Naive thymus-derived CD4-positive, alpha-beta T cell (primary cell): ENCODE results near the gene LMNB1. TPM values are rescaled to one million over a fixed set of nuclear protein-coding genes. Genes with fewer than 3 reads are reported as not detected.

Experiments
- ATAC-seq: fragments of 150-1000 bp; cut with Tn5 transposase; 2 replicates; pipeline ENCODE4 v1.10.0; 2021; ENCODE audit warnings: mild to moderate bottlenecking, moderate library complexity
- CTCF ChIA-PET: fragments of 350-600 bp; sonication (Branson Sonifier 250); formaldehyde crosslinking; loops from one replicate; lab custom pipeline; 2021; ENCODE audit warnings: antibody characterized with exemption; lab: Charles Lee
- POLR2A ChIA-PET: fragments of 350-600 bp; sonication (Branson Sonifier 250); formaldehyde crosslinking; loops from one replicate; lab custom pipeline; 2021; ENCODE audit warnings: antibody characterized with exemption, inconsistent platforms; lab: Charles Lee
- DNase-seq, 9 donors: peaks; one replicate each; pipeline versions ENCODE4 v3.0.0 to v3.0.0-alpha.2; 2020 to 2022; ENCODE audit warnings: mixed read lengths in 1 of 9
- H3K27ac ChIP-seq: one replicate; pipeline ENCODE4 v1.7.0; 2013; ENCODE audit warnings: mild to moderate bottlenecking, low read depth, low read length, moderate library complexity
- H3K27me3 ChIP-seq, 2 donors: one replicate each; pipeline ENCODE4 v1.7.0; 2013; ENCODE audit warnings: low read length in 2 of 2, mild to moderate bottlenecking in 2 of 2, moderate library complexity in 2 of 2; ENCODE audit not compliant: control insufficient read depth in 2 of 2, insufficient read depth in 2 of 2
- H3K36me3 ChIP-seq, 3 experiments: 1 replicate in 2 of 3; 2 replicates in 1 of 3; pipeline ENCODE4 v1.7.0; 2013; ENCODE audit warnings: low read length in 3 of 3, mild to moderate bottlenecking in 3 of 3, moderate library complexity in 1 of 3; ENCODE audit not compliant: insufficient read depth in 3 of 3, control insufficient read depth in 2 of 3
- H3K4me1 ChIP-seq, 2 donors: one replicate each; pipeline ENCODE4 v1.7.0; 2013; ENCODE audit warnings: low read length in 2 of 2, mild to moderate bottlenecking in 2 of 2, moderate library complexity in 1 of 2; ENCODE audit not compliant: control insufficient read depth in 2 of 2, insufficient read depth in 2 of 2
- H3K4me3 ChIP-seq: 2 replicates; pipeline ENCODE4 v1.7.0; 2013; ENCODE audit warnings: mild to moderate bottlenecking, low read length
- H3K9me3 ChIP-seq, 3 experiments: 1 replicate in 2 of 3; 2 replicates in 1 of 3; pipeline ENCODE4 v1.7.0; 2013; ENCODE audit warnings: low read length in 3 of 3; ENCODE audit not compliant: control insufficient read depth in 2 of 3
- H3K27ac Mint-ChIP-seq, 9 donors: one replicate each; pipeline ENCODE4 v1.8.0; 2020 to 2022; ENCODE audit warnings: mixed read lengths in 9 of 9, mild to moderate bottlenecking in 8 of 9, moderate library complexity in 5 of 9, inconsistent platforms in 2 of 9
- H3K27me3 Mint-ChIP-seq, 5 donors: one replicate each; pipeline ENCODE4 v1.8.0; 2021 to 2022; ENCODE audit warnings: mixed read lengths in 5 of 5, mild to moderate bottlenecking in 1 of 5
- H3K36me3 Mint-ChIP-seq, 5 donors: one replicate each; pipeline ENCODE4 v1.8.0; 2020 to 2022; ENCODE audit warnings: mixed read lengths in 5 of 5, mild to moderate bottlenecking in 3 of 5, inconsistent platforms in 1 of 5
- H3K4me1 Mint-ChIP-seq, 7 donors: one replicate each; pipeline ENCODE4 v1.8.0; 2020 to 2022; ENCODE audit warnings: mixed read lengths in 7 of 7, mild to moderate bottlenecking in 3 of 7, inconsistent platforms in 1 of 7
- H3K4me3 Mint-ChIP-seq, 10 donors: one replicate each; pipeline ENCODE4 v1.8.0; 2020 to 2022; ENCODE audit warnings: mild to moderate bottlenecking in 10 of 10, mixed read lengths in 10 of 10, moderate library complexity in 6 of 10, inconsistent platforms in 2 of 10
- H3K9me3 Mint-ChIP-seq, 11 donors: one replicate each; pipeline ENCODE4 v1.8.0; 2020 to 2022; ENCODE audit warnings: mixed read lengths in 11 of 11, mild to moderate bottlenecking in 4 of 11, inconsistent platforms in 1 of 11, moderate library complexity in 1 of 11
- intact Hi-C, 2 donors: fragments of 100-400 bp; cut with micrococcal nuclease; formaldehyde crosslinking; loops; one replicate each; pipeline ENCODE4 v1.15.1; 2023
- polyA plus RNA-seq, 2 donors: library from polyadenylated mRNA; unstranded; fragments of 300-500 nt; fragmentation: Illumina TruSeq; gene quantifications; one replicate each; pipeline ENCODE4 v1.2.3, GENCODE V29; 2021
- total RNA-seq, 6 experiments: library from RNA in 5 of 6; stranded (reverse) in 5 of 6; gene quantifications; 1 replicate in 5 of 6; 2 replicates in 1 of 6; pipeline ENCODE4 v1.2.3 and lab custom pipeline; 2021 to 2026

LMNB1 gene
- total and polyA plus RNA-seq, 7 experiments from 2014 or later = 10.5 to 218 (median 26.7) TPM

DNA sequence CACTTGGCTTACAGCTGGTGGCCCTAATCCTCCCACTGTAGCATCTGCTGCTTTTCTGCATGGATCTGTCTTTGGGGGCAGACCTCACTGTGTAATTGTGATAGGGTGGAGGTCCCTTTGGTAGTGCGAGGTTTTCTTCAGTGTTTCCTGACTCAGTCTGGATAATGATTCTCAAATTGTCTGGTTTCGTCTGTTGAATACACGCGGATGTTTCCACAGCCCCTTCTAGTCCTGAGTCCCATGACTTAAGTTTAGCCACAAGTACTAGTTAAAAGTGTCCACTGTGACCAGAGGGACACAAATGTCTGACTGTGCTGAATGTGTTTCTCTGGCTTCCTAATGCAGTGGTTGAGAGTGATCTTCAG, 70.5 kb downstream of the LMNB1 start:
- no peaks in the 10 kb centered on the region for H3K36me3 ChIP-seq
- peaks cover 10 to 33% of the 10 kb centered on the region in 2 donors for H3K4me1 ChIP-seq
- peak overlapping the region in 3 of 10 donors; percentile 26 to 70 (median 42) for H3K4me3 Mint-ChIP-seq
- peak overlapping the region; percentile 66 for H3K27ac ChIP-seq
- H3K9me3 ChIP-seq = no peaks in the 10 kb centered on the region
- no peak for ATAC-seq
- CTCF ChIA-PET = no interaction called here
- peaks cover 21 to 72% (median 62%) of the 10 kb centered on the region in 7 donors for H3K4me1 Mint-ChIP-seq
- H3K9me3 Mint-ChIP-seq = peaks cover 0 to 1% (median 0%) of the 10 kb centered on the region in 11 donors
- POLR2A ChIA-PET = interaction anchor here (0.7 kb wide), 1 partner anchor 69 kb away, joined by 3 read pairs; no protein-coding TSS in a partner anchor
- no peak for DNase-seq
- H3K27ac Mint-ChIP-seq = peak overlapping the region; percentile 53 to 98 (median 90)
- H3K36me3 Mint-ChIP-seq = peaks cover 0 to 8% (median 0%) of the 10 kb centered on the region in 5 donors
- no peaks in the 10 kb centered on the region for H3K27me3 ChIP-seq
- no peaks in the 10 kb centered on the region for H3K27me3 Mint-ChIP-seq
- H3K4me3 ChIP-seq = no peak overlapping the region
- intact Hi-C loops = no loop called here

DNA sequence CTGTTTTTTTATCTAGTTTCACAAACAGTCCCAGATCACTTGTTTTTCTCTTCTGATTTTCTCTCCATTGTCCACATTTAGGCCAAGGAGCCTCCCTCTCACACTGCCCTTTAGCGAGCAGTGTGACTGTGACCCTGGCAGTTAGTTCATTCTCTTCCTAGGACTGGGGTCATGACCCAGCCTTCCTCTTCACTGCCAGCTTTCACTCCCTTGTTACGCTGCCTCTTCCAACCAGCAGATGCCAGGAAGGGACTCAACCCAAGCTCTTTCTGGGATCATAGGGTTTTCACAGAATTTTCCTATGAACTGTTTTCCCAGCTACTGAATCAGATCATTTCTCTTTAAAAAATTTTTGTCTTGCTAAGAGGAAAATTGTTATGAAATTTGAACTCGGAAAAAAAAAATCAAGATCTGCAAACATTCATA, 70.9 kb downstream of the LMNB1 start:
- Mint-ChIP-seq H3K27me3 (no peaks in the 10 kb centered on the region), H3K4me3 (peak overlapping the region in 1 of 10 donors; percentile 10), H3K4me1 (peaks cover 21 to 76% (median 66%) of the 10 kb centered on the region in 7 donors), H3K27ac (peak overlapping the region in 8 of 9 donors; percentile 38 to 98 (median 91)), H3K36me3 (peaks cover 0 to 8% (median 0%) of the 10 kb centered on the region in 5 donors), H3K9me3 (peaks cover 0 to 2% (median 0%) of the 10 kb centered on the region in 11 donors)
- Histone ChIP-seq H3K27ac (no peak overlapping the region), H3K4me3 (no peak overlapping the region), H3K9me3 (no peaks in the 10 kb centered on the region), H3K27me3 (no peaks in the 10 kb centered on the region), H3K4me1 (peaks cover 13 to 37% of the 10 kb centered on the region in 2 donors), H3K36me3 (no peaks in the 10 kb centered on the region)
- CTCF ChIA-PET = no interaction called here
- ATAC-seq (no peak), DNase-seq (no peak)
- POLR2A ChIA-PET = interaction anchor here (1.6 to 2.2 kb wide), 2 partner anchors 10 to 70 kb away, joined by 5 to 7 read pairs; partner anchors contain the start of gene LMNB1
- intact Hi-C loops = no loop called here

DNA sequence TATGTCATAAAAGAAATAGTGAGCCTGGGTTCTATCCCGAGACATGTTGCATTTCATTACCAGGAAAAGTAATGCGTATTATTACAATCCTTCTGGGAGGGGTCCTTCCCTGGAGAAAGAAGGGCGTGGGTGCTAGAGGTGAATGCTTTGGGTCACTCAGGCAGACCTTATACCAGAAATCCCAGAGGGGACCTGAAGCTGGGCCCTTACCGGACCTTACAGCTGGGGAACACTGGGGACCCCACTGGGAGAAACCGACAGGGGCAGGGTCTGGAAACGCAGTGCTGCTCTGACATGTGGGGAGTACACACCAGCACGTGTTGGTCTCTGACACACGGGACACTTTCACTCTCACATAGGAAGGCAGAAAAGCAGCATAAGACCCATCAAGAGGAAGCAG, 71.3 kb downstream of the LMNB1 start:
- no peak overlapping the region for H3K27ac ChIP-seq
- ATAC-seq (no peak), DNase-seq (no peak)
- no peaks in the 10 kb centered on the region for H3K27me3 Mint-ChIP-seq
- peaks cover 25 to 80% (median 70%) of the 10 kb centered on the region in 7 donors for H3K4me1 Mint-ChIP-seq
- no peak overlapping the region for H3K4me3 ChIP-seq
- peak overlapping the region in 7 of 9 donors; percentile 69 to 98 (median 92) for H3K27ac Mint-ChIP-seq
- ChIA-PET POLR2A (interaction anchor here (1.0 to 2.2 kb wide), 3 partner anchors 9 to 71 kb away, joined by 3 to 7 read pairs (median 5); partner anchors contain the start of gene LMNB1), CTCF (no interaction called here)
- H3K36me3 Mint-ChIP-seq = peaks cover 0 to 11% (median 0%) of the 10 kb centered on the region in 5 donors
- H3K9me3 Mint-ChIP-seq = peaks cover 0 to 2% (median 0%) of the 10 kb centered on the region in 11 donors
- no peak overlapping the region for H3K4me3 Mint-ChIP-seq
- H3K4me1 ChIP-seq = peaks cover 15 to 41% of the 10 kb centered on the region in 2 donors
- intact Hi-C loops = no loop called here
- no peaks in the 10 kb centered on the region for H3K9me3 ChIP-seq
- H3K36me3 ChIP-seq = no peaks in the 10 kb centered on the region
- no peaks in the 10 kb centered on the region for H3K27me3 ChIP-seq

DNA sequence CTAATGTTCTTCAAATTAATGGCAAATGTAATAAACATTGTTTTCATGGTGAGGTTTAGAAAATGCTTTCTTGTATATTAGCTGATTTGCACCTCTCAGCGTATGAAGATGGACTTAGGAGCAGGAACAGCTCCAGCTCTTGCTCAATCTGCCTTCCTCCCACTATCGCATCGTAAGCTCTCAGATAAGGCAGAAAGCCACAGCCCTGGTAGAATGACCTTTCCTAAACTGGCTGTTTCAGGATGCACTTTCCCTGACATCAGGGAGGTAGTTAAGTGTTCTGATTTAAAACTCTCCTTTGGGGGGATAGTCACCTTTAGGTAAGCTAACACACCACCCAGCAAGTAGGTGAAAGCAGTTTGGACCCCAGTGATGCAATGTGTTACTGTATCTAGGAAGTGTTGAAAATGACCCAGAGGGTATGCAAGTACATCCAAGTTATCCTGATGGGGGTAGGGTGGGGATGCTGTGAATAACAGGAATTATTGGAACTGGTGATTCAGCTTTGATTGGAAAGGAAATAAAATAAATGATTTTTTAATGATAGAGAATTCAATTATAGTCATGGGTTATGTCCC, 72.3 kb downstream of the LMNB1 start:
- no peaks in the 10 kb centered on the region for H3K27me3 ChIP-seq

DNA sequence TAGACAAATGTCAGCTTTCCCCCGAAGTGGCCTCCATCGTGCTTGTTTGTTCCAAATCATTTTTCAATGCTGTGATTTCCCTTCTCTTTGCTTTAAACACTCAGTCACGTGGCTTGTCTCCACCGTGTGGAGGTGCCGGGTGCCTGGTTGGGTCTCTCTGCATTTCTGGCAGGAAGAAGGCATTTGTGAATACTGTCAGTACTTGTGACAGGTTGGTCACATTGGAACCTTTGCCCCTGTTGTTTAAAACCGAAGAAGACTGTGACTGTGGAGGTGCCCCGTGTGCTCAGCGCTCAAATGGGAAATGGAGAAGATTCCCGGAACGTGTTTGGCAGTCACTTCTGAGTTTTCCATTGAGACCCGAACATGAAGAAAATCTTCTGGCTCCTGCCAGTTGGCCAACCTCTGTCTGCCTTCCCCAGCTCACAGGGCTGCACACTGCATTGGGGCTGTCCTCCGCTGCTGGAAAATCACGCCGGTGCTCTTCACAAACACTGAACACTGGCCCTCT, 74.6 kb downstream of the LMNB1 start:
- peak overlapping the region; percentile 95 to 99 (median 99) for H3K27ac Mint-ChIP-seq
- ATAC-seq = peak; percentile 61
- peaks cover 12 to 36% of the 10 kb centered on the region in 2 donors for H3K4me1 ChIP-seq
- ChIA-PET POLR2A (interaction anchor here (0.7 to 3.8 kb wide), 13 partner anchors 9 to 378 kb away, joined by 3 to 31 read pairs (median 4); partner anchors contain the start of genes LMNB1 and MARCHF3), CTCF (interaction anchor here (1.1 kb wide), 1 partner anchor 14 kb away, joined by 3 read pairs; no protein-coding TSS in a partner anchor)
- no peaks in the 10 kb centered on the region for H3K36me3 ChIP-seq
- H3K9me3 ChIP-seq = no peaks in the 10 kb centered on the region
- peak overlapping the region; percentile 13 for H3K4me3 ChIP-seq
- intact Hi-C loops = loop anchor here (1.0 to 10.0 kb wide), 16 partner anchors 13 to 1231 kb away; partner anchors contain the start of genes C5orf63 (in 2 of the 2), MARCHF3 (in 2 of the 2), PHAX (in 1 of the 2) and PRRC1 (in 1 of the 2)
- peaks cover 0 to 16% (median 2%) of the 10 kb centered on the region in 11 donors for H3K9me3 Mint-ChIP-seq
- H3K27ac ChIP-seq = peak overlapping the region; percentile 67
- H3K27me3 ChIP-seq = no peaks in the 10 kb centered on the region
- peak in 7 of 9 donors; percentile 50 to 72 (median 64) for DNase-seq
- H3K4me3 Mint-ChIP-seq = peak overlapping the region; percentile 71 to 91 (median 84)
- H3K27me3 Mint-ChIP-seq = no peaks in the 10 kb centered on the region
- peaks cover 26 to 79% (median 72%) of the 10 kb centered on the region in 7 donors for H3K4me1 Mint-ChIP-seq
- H3K36me3 Mint-ChIP-seq = peaks cover 0 to 28% (median 6%) of the 10 kb centered on the region in 5 donors

More for the DNA sequence above, 72.3 kb downstream of the LMNB1 start:
- H3K9me3 ChIP-seq = no peaks in the 10 kb centered on the region
- ChIA-PET POLR2A (interaction anchor here (1.0 to 2.2 kb wide), 4 partner anchors 8 to 381 kb away, joined by 3 to 7 read pairs (median 4); partner anchors contain the start of gene LMNB1), CTCF (interaction anchor here (1.0 kb wide), 1 partner anchor 12 kb away, joined by 3 read pairs; no protein-coding TSS in a partner anchor)
- no peak for ATAC-seq
- Mint-ChIP-seq H3K36me3 (peaks cover 0 to 19% (median 0%) of the 10 kb centered on the region in 5 donors), H3K9me3 (peaks cover 0 to 9% (median 0%) of the 10 kb centered on the region in 11 donors), H3K4me3 (peak overlapping the region in 1 of 10 donors; percentile 13), H3K27me3 (no peaks in the 10 kb centered on the region), H3K27ac (peak overlapping the region in 7 of 9 donors; percentile 36 to 95 (median 54)), H3K4me1 (peaks cover 28 to 89% (median 79%) of the 10 kb centered on the region in 7 donors)
- no peaks in the 10 kb centered on the region for H3K36me3 ChIP-seq
- H3K4me1 ChIP-seq = peaks cover 15 to 43% of the 10 kb centered on the region in 2 donors
- intact Hi-C loops = no loop called here
- no peak overlapping the region for H3K27ac ChIP-seq
- no peak for DNase-seq
- H3K4me3 ChIP-seq = no peak overlapping the region

DNA sequence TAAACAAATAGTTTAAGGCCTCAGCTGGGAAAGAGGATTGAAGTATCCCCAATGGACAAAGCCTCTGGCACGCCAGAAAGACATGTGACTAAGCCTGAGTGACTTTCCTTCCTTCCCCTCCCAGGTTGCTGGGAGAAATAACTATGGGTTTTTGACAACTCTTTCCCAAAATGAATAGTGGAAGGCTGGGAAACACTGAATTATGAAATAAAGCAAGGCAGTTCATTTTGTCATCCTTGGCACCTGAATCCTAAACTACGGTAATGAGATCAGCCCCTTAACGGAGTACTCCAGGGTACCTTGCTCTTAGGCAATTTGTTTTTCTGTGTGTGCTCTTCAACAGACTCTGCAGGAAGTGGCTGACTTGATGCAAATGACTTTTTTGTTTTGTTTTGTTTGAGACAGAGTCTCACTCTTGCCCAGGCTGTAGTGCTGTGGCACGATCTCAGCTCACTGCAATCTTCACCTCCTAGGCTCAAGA, 75.2 kb downstream of the LMNB1 start:
- H3K27me3 ChIP-seq = no peaks in the 10 kb centered on the region
- CTCF ChIA-PET = interaction anchor here (1.1 to 2.0 kb wide), 2 partner anchors 15 kb away, joined by 3 to 6 read pairs; no protein-coding TSS in a partner anchor

More for the DNA sequence above, 75.2 kb downstream of the LMNB1 start:
- Histone ChIP-seq H3K36me3 (no peaks in the 10 kb centered on the region), H3K4me1 (peaks cover 12 to 33% of the 10 kb centered on the region in 2 donors), H3K27ac (peak overlapping the region; percentile 67), H3K4me3 (peak overlapping the region; percentile 13), H3K9me3 (no peaks in the 10 kb centered on the region)
- Mint-ChIP-seq H3K4me3 (peak overlapping the region; percentile 71 to 91 (median 84)), H3K4me1 (peaks cover 23 to 76% (median 67%) of the 10 kb centered on the region in 7 donors), H3K9me3 (peaks cover 0 to 16% (median 2%) of the 10 kb centered on the region in 11 donors), H3K27me3 (no peaks in the 10 kb centered on the region), H3K36me3 (peaks cover 4 to 31% (median 6%) of the 10 kb centered on the region in 5 donors), H3K27ac (peak overlapping the region; percentile 95 to 99 (median 99))
- intact Hi-C loops = loop anchor here (1.0 to 10.0 kb wide), 15 partner anchors 14 to 1230 kb away; partner anchors contain the start of genes C5orf63 (in 2 of the 2), MARCHF3 (in 2 of the 2), PHAX (in 1 of the 2) and PRRC1 (in 1 of the 2)
- peak in 7 of 9 donors; percentile 38 to 72 (median 63) for DNase-seq
- POLR2A ChIA-PET = interaction anchor here (0.7 to 3.8 kb wide), 17 partner anchors 8 to 377 kb away, joined by 3 to 31 read pairs (median 5); partner anchors contain the start of genes LMNB1 and MARCHF3
- ATAC-seq = peak; percentile 81
